ENCODE results near the gene PRKCA. TPM values are rescaled to one million over a fixed set of nuclear protein-coding genes. Genes with fewer than 3 reads are reported as not detected.

Gene PRKCA
- total RNA-seq, 4 donors from 2014 or later = 9.8 to 25.6 (median 12.2) TPM

- H3K27me3 ChIP-seq = no peaks in the 10 kb centered on the region
- H3K36me3 ChIP-seq = no peaks in the 10 kb centered on the region
- no peak for DNase-seq (ENCODE audit: low spot score in 2 of 2)
- no peaks in the 10 kb centered on the region for H3K9me3 ChIP-seq
- 66% methylated on average over 18 of the region's 18 CpGs for WGBS
- H3K4me1 ChIP-seq = peaks cover 30% of the 10 kb centered on the region
- no peak for TF ChIP-seq POLR2A (IDR thresholded peaks at IDR 0.05)
- H3K4me3 ChIP-seq = no peak overlapping the region
- H3K27ac ChIP-seq = no peak overlapping the region
Observed at GRCh38 chr17:66716236-66717026, 414.0 kb downstream of the PRKCA start.

GRCh38 chr17:66717641-66718058 lies 415.2 kb downstream of the PRKCA start:
- WGBS = 81% methylated on average over 8 of the region's 9 CpGs
- H3K36me3 ChIP-seq = no peaks in the 10 kb centered on the region
- DNase-seq (ENCODE audit: low spot score in 2 of 2) = no peak
- no peaks in the 10 kb centered on the region for H3K27me3 ChIP-seq
- H3K9me3 ChIP-seq = no peaks in the 10 kb centered on the region
- TF ChIP-seq EP300 (IDR thresholded peaks at IDR 0.05) = no peak
- no peak for TF ChIP-seq CTCF (IDR thresholded peaks at IDR 0.05)
- TF ChIP-seq POLR2A (IDR thresholded peaks at IDR 0.05) = no peak
- no peak for TF ChIP-seq POLR2AphosphoS5 (IDR thresholded peaks at IDR 0.05)
- H3K27ac ChIP-seq = no peak overlapping the region
- peaks cover 23% of the 10 kb centered on the region for H3K4me1 ChIP-seq
- H3K4me3 ChIP-seq = no peak overlapping the region

GRCh38 chr17:66720027-66720426 lies 417.6 kb downstream of the PRKCA start:
- Histone ChIP-seq H3K4me3 (no peak overlapping the region), H3K27ac (no peak overlapping the region), H3K4me1 (peaks cover 23% of the 10 kb centered on the region), H3K9me3 (no peaks in the 10 kb centered on the region), H3K27me3 (no peaks in the 10 kb centered on the region), H3K36me3 (no peaks in the 10 kb centered on the region)
- WGBS = 67% methylated on average over 14 of the region's 14 CpGs
- DNase-seq (ENCODE audit: low spot score in 2 of 2) = no peak
- TF ChIP-seq POLR2AphosphoS5 (IDR thresholded peaks at IDR 0.05) (no peak), EP300 (IDR thresholded peaks at IDR 0.05) (no peak), POLR2A (IDR thresholded peaks at IDR 0.05) (no peak), CTCF (IDR thresholded peaks at IDR 0.05) (no peak)

- no peak for DNase-seq (ENCODE audit: low spot score in 2 of 2)
- Histone ChIP-seq H3K4me1 (peaks cover 23% of the 10 kb centered on the region), H3K36me3 (no peaks in the 10 kb centered on the region), H3K9me3 (no peaks in the 10 kb centered on the region), H3K27ac (no peak overlapping the region), H3K4me3 (no peak overlapping the region), H3K27me3 (no peaks in the 10 kb centered on the region)
- WGBS = 94% methylated on average over 5 of the region's 5 CpGs
- no peak for TF ChIP-seq POLR2AphosphoS5 (IDR thresholded peaks at IDR 0.05)
- no peak for TF ChIP-seq POLR2A (IDR thresholded peaks at IDR 0.05)
- no peak for TF ChIP-seq EP300 (IDR thresholded peaks at IDR 0.05)
- TF ChIP-seq CTCF (IDR thresholded peaks at IDR 0.05) = no peak
Observed at GRCh38 chr17:66720567-66720966, 418.2 kb downstream of the PRKCA start.

GRCh38 chr17:66722341-66722740 lies 419.9 kb downstream of the PRKCA start:
- no peak for DNase-seq (ENCODE audit: low spot score in 2 of 2)
- Histone ChIP-seq H3K27me3 (no peaks in the 10 kb centered on the region), H3K9me3 (no peaks in the 10 kb centered on the region), H3K36me3 (no peaks in the 10 kb centered on the region), H3K27ac (no peak overlapping the region), H3K4me3 (no peak overlapping the region), H3K4me1 (peaks cover 19% of the 10 kb centered on the region)
- 97% methylated on average over 2 of the region's 2 CpGs for WGBS
- TF ChIP-seq EP300 (IDR thresholded peaks at IDR 0.05) (no peak), POLR2A (IDR thresholded peaks at IDR 0.05) (no peak), CTCF (IDR thresholded peaks at IDR 0.05) (no peak), POLR2AphosphoS5 (IDR thresholded peaks at IDR 0.05) (no peak)

All from suprapubic skin (tissue), 4 donors.